GM19043 (cell line): Measurements from ENCODE around the gene TUBB4A.

Experiments
- ATAC-seq: cut with Tn5 transposase; IDR thresholded peaks from one replicate; pipeline ENCODE4 v1.9.1; 2021; ENCODE audit warnings: low read depth; ENCODE audit not compliant: unreplicated experiment

The TUBB4A gene

DNA sequence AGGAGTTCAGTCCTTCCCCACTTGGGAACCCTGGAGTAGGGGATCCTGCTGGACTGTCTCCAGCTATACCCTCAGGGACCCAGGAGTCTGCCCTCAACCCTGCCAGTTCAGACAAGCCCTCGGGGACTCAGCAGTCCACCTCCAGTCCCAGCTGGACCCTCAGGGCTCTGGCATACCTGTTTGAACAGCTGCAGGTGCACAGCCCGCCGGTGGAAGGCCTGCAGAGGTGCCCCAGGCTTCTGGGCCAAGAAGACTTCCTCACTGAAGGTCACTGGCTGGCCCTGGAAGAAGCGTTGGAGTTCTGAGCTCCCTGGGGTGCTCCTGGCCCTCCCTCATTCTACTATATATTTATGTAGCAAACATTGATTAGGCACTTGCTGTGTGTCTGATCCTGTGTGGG lies 29.4 kb downstream of the TUBB4A start:
- no peak for ATAC-seq

DNA sequence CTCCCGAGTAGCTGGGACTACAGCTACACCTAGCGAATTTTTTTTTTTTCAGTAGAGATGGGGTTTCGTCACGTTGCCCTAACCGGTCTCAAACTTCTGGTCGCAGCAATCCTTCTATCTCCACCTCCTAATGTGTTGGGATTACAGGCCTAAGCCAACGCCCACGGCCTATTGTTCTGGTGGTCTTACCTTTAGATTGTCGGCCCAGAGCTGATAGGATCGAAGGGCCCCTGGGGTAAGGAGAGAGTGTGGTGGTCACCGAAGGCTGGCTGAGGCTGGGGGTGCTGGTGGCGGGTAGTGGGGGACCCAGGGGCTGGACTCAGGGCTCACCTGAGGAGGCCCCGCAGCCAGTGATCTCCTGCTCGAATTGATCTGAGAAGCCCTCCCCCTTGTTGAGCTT lies 31.0 kb downstream of the TUBB4A start:
- ATAC-seq, result no peak

DNA sequence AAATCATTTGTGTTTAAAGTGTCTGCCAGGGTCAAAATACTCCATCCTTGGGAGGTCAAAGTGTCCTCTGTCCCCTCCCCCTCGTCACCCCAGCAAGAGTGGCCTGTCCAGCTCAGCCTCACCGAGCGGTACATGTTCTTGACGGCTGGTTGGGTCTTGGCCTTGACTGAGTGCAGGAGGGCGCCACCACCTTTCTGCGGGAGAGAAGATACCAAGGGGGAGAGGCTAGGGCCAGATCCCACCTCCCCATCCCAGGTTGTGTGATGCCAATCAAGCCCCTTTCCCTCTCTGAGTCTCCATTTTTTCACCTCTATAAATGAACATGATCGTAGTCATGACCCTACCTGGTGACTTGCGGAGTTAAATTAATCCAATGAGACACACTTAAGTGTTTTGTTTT lies 31.9 kb downstream of the TUBB4A start:
- no peak for ATAC-seq

DNA sequence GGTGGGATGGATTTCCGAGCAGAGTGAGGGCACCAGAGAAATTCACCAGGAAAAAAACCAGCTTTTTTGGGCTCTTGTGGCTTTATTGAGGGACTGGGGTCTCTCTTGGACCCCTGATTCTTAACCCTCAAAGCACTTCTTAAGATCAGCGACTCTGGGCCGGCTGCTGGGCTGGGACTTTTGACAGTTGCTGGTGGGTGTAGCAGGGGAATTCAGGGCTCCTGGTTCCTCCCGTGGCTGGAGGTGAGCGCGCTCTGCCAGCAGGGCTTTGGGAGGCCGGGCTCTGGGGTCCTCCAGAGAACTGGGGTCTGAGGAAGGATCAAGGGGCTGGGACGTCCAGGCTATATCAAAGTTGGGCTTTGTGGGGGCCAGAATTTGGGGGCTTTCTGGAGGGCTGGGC lies 34.7 kb downstream of the TUBB4A start:
- ATAC-seq, result no peak

DNA sequence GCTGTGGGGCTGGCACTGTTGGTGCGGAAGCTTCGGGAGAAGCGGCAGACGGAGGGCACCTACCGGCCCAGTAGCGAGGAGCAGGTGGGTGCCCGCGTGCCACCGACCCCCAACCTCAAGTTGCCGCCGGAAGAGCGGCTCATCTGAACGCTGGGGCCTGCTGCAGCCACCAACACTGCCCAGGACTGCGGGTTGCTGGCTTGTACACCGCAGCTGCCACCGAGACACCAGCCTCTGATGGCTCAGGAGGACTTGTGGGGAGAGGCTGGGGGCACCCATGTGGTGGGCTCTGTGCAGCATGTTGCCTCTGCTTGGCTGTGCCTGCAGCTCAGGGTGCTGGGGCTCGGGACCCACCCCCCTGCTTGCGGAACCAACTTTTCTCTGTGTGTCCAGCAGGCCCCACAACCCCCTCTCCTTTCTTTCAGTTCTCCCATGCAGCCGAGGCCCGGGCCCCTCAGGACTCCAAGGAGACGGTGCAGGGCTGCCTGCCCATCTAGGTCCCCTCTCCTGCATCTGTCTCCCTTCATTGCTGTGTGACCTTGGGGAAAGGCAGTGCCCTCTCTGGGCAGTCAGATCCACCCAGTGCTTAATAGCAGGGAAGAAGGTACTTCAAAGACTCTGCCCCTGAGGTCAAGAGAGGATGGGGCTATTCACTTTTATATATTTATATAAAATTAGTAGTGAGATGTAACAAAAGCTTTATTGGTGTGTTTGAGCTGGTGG lies 35.4 kb downstream of the TUBB4A start:
- no peak for ATAC-seq

DNA sequence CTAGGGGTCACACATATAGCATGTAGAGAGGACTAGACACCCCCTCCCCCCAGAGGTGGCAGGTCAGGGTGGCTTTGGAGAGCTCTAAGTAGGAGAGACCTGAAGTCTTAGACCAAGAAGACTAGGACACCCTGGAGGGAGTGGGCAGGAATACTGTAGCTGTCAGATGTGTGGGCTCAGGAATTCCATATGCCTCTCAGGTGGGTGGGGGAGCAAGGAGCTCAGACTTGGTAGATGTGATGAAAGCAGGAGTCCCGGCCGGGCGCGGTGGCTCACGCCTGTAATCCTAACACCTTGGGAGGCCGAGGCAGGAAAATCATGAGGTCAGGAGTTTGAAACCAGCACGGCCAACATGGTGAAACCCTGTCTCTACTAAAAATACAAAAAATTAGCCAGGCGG lies 36.4 kb downstream of the TUBB4A start:
- no peak for ATAC-seq

DNA sequence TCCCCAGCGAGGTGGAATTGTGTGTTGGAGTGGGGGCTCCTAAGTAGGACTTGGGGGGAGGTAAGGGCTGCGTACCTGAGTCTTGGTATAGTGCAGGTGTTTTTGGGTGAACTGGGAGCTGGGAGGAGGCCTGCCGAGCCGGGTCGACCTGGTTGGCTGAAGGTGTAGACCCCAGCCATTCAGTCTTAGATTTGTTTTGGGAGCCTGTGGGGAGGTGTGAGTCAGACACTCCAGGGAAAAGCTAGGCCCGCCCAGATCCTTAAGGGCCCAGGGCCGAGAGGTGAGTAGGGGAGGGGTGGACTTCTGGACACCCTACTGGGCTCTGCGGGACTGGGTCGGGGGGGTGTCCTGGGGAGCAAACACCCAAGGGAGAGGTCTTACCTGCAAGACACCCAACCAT lies 37.1 kb downstream of the TUBB4A start:
- no peak for ATAC-seq

DNA sequence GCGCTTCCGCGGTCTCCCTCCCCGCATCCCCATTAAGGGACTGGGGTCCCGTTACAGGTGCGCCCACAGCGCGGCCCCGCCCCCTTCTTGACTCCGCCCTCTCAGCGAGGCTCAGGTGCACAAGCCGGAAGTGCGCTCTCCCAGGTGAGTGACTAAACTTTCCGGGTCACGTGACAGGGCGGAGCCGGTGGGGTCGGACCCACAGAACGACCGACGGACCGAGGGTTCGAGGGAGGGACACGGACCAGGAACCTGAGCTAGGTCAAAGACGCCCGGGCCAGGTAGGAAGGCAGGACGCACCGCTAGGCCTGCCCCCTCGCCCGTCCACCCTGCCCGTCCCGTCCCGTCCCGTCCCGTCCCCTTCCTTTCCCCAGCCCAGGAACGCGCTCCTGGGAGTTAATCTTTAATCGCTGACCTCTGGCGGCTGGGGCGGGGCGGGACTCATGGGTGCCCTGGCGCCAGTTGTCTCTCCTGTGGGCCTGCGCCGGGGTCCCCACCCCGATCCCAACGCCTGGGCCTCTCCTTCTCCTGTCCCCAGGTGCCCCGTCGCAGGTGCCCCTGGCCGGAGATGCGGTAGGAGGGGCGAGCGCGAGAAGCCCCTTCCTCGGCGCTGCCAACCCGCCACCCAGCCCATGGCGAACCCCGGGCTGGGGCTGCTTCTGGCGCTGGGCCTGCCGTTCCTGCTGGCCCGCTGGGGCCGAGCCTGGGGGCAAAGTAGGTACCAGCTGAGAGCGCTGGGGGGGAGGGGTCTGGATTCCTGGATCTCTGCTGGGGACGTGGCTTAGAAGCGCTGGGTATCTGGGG lies 37.8 kb downstream of the TUBB4A start, which contains the start of gene CRB3:
CRB3 (plus strand) TSS at position 202 of the 804 bp plus-strand sequence; CDS start at position 633, 431 bp downstream.
- no peak for ATAC-seq

DNA sequence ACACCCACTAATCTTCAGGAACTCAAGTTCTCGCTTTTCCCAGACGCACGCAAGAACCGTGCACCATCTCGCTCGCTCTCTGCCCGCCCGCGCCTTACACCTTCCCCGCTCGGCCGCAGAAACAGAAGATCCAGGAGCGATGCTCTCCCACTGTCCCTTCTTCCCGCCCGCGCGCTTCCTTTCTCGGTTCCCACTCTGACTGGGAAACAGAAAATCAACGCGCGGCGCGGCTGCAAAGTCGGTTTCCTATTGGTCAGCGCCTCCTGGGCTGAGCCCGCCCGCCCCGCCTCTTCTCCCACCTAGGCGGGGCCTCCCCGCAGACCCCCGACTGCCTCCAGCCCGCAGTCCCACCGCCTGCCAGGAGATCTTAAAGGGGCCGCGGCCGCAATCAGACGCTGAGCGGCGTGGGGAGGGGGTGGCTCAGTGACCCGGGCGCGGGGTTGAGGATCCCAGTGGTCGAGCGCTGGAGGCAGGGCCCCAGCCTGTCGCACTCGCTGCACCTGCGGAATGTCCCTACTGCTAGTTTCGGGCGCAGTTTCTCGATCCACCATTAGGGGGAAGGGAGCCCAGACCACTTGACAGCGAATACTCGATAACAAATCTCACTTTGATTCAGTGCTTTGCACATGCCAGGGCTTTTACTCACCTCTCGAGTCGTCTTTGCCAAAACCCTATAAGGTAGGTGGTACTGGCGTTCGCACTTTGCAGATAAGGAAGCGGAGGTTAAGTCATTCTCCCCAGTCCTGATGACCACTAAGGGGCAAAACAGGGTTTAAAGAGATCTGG lies 41.8 kb downstream of the TUBB4A start:
- peak; percentile 60 for ATAC-seq

DNA sequence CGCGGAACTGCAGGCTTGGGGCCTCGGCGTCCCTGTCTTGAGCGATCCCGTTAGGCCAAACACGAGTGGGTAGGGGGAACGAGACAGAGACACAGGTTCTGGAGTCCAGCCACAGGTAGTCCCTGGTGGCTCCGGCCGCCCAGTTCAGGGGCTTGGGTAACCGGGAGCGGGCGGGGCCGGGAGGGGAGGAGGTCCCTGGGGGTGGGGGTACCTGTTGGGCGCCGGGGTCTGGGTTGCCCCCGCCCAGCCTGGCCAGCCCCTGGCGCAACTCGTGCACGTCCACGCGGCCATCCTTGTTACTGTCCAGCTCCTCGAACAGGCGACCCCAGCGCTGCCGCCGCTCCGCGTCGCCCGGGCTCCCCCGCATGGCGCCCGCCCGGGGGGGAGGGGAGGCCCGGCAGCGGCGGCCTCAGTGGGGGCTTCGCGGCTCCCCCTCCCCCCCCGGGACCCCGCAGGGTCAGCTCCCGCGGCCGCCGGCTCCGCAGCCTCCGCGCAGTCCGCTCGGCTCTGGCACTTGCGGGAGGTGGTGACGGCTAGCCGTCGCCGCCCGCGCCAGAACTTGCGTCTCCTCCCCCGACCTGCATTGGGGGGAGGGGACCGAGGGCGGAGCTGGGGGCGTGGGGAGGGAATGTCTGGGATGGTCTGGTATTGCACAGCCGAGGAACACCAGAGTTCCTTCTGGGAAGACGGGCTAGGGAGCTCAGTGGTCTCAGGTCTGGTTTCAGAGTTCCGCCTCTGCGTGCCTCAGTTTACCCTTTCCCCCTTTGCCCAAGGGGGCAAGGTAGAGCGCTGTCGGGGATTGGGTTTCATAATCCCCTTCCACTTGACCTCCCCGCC lies 42.6 kb downstream of the TUBB4A start, which contains the start of gene SLC25A23:
SLC25A23 (minus strand) TSS at position 531 of the 837 bp plus-strand sequence; CDS start at position 367, 164 bp downstream.
- no peak for ATAC-seq

DNA sequence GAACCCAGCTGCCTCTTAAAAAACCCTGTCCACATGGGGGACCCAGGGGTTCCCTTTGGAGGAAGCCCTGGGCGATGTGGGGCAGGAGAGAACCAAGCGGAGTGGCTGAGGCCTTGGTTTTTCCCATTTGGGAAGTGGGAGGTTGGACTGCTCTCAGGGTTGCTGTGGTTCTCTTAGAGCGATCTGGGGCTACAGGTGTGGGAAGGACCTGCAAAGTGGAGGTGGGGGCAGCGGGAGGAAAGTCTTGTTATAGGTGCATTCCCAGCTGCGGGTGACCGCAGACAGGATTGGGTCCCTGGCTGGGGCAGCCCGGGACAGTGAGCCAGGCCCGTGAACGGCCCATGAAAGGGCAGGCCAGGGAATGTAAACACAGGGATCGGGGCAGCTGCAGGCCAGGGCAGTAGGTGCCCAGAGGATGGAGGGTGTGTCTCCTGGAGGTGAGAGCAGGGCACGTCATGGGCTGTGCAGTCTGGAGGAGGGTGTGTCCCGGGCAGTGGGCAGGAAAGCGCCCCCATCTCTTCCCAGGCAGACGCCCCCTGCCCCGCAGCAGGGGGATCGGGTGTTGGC lies 43.3 kb downstream of the TUBB4A start:
- no peak for ATAC-seq

DNA sequence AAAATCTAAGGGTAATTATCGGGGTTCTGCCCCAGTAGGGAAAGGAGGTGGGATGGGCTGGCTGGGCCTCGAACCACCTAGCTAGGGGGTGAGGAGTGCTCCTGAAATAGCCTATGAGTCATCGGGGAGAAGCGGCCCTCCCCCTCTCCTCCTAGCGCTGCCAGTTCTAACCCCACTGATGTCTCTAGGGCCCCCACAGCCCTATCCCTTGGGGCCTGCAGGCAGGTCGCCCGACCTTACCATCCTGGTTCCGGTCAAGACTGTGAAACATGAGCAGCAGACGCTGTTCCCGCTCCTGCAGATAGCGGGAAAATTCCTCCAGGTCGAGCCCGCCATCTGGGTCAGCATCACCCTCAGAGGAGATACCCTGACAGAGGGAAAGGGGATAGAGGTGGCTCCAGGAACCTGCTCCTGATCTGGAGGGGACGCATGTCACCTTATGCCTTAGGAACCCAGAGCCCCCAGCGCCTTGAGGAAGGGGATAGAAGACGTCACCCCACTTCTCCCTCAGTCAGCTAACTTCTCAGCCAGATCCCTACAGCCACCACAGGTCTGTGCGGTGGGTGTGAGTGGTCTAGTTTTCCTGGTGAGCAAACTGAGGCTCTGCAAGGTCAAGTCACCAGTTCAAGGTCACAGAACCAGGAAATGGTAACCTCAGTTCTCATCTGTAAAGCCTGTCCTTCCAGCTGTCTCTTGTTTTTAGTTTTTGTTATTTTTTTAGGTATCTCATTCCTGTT lies 44.0 kb downstream of the TUBB4A start:
- ATAC-seq, result no peak

DNA sequence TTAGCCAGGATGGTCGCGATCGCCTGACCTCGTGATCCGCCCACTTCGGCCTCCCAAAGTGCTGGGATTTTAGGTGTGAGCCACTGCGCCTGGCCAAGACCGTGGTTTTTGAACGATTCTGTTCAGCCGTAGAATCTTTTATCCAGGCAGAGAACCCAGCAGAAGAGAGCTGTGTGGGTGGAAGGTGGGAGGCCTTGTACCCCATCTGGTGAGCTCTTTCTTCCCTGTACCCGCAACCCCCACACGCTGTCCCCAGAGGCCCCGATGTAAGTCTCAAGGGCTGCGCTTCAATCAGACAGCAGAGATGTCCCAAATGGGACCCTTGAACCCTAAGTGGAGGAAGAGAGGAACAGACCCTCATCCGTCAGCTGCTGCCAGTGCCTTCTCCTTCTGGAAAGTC lies 46.2 kb downstream of the TUBB4A start:
- no peak for ATAC-seq

DNA sequence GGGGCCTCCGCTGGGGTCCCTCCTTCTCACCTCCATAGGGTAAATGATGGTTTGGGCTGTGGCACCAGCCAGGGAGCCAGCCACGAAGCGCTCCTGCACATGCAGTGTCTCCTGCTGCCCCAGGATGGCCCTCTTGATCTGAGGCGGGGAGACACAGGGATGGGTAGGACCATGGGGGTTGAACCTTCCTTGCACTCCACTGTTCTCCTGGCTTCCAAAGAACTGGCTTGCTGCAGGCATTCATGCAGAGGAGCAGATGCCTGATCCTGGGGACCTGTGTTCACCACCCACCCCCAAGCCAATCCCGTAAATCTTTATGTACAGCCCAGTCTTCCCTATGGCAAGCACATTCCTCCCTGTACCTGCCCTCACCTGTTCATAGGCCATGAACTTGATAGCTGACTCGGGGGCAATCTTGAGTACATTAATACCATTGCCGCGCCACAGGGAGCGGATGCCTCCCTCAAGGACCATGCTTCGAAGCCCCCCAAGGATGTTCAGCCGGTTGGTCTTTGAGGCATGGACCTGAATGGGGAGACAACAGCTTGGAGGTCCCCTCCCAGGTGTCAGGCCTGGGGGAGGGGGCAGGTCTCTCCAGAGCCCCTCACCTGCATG lies 48.1 kb downstream of the TUBB4A start:
- ATAC-seq, result no peak

DNA sequence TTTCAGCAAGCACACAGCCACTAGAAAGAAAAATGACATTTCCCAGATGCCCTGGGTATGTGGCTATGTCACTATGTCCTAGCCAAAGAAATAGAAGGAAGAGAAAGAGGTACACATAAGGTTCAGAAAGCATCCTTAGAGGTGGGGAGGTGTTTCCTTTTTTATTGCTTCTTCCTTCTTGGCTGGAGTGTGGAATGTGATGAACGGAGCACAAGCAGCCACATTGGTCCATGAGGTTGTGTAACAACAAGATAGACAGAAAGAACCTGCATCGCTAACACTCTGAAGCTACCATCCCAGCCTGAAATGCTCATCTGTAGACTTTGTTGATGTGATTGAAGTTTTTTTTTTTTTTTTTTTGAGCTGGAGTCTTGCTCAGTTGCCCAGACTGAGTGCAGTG lies 49.2 kb downstream of the TUBB4A start:
- ATAC-seq, result no peak

DNA sequence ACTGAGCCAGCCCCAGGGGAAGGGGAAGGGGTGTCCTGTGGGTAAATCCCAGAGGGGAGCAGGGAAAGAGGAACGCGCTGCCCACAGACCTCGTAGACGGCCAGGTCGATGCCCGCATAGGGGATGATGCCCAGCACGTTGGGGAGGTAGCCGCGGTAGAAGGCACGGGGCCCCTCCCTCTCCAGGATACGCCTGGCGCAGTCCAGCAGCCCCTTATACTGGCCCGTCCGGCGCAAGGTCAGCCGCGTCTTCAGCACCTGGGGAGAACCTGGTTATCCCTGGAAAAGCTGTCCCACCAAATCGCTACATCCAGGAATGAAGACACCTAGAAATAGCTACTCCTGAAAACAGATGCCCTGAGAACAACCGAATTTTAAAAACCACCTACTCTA lies 49.9 kb downstream of the TUBB4A start:
- no peak for ATAC-seq

DNA sequence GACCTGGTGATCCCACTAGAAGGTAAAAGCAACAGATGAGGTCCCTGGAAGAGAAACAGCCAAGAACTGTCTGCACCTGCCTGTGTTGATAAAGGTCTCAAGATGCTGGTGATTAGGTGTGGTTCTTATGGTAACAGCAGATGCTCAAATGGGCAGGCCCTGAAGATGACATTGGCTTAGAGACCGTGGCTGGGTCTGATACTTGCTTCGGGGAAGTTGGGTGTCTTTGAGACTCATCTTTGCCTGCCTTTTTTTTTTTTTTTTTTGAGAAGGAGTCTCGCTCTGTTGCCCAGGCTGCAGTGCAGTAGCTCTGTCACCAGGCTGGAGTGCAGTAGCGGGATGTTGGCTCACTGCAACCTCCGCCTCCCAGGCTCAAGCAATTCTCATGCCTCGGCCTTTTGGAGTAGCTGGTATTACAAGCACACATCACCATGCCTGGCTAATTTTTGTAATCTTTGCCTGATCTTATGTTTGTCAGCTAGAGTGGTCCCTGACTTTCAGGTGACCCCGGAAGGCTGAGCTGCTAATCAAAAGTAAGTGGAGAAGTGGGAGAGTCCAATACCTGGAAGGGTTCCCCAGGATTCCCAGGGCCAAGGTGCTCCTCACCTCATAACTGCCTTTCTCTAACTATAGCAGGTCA lies 50.4 kb downstream of the TUBB4A start:
- ATAC-seq, result no peak

DNA sequence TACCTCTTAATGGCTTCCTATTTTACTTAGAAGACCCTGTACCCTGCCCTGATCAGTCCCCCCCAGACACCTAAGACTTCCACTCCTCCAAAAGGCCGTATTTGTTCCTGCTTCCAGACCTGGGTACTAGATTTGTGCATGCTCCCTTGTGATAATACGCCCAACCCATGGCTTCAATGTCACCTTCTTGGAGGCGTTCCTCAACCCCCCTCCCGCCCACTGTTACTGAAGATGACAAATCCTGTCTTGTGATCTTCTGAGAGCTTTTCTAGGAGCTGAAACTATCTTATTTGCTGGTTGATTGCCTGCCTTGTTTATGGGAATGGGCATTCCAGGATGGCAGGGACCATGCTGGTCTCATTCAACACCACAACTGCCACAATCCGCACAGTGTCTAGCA lies 51.9 kb downstream of the TUBB4A start:
- ATAC-seq, result no peak
